ENCODE data around the gene EDAR.

Gene EDAR

DNA sequence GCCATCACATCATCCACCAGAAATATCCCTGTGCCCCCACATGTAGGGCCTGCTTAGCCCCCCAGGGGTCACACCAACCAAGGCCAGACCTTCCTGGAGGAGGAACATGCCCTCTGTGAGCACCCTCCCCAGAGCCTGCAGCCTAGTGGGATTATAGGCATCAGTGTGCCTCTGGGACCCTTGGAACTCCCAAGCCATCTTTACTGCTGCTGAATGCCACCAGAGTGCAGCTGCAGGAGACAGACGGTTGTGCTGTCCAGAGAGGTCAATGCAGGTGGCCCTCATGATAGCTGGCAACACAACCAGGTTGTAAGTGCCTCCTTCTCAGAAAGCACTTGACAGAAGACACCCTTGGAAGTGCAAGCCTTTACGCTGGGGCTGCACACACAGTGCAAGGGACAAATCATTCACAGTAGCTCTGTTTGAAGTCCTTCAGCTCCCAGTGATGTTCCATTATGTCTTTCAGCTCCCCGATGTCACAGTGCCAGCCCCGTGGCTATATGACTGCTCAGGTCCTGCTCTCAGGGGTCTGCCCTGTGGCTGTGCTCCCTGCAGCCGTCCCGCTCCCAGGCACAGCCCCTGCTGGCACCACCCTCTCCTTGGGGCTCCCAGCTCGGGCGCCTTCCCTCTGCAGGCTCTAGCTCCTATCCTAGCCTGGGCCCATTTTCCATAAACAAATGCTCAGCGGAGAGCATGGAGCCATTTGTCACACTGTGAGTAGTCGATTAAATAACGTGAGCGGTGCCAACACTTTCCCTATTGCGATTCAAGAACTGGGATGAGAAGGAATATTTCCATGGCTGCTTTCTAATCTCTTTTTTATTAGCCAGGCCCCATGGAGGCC lies 65.1 kb downstream of the EDAR start:
- no peak for DNase-seq

DNA sequence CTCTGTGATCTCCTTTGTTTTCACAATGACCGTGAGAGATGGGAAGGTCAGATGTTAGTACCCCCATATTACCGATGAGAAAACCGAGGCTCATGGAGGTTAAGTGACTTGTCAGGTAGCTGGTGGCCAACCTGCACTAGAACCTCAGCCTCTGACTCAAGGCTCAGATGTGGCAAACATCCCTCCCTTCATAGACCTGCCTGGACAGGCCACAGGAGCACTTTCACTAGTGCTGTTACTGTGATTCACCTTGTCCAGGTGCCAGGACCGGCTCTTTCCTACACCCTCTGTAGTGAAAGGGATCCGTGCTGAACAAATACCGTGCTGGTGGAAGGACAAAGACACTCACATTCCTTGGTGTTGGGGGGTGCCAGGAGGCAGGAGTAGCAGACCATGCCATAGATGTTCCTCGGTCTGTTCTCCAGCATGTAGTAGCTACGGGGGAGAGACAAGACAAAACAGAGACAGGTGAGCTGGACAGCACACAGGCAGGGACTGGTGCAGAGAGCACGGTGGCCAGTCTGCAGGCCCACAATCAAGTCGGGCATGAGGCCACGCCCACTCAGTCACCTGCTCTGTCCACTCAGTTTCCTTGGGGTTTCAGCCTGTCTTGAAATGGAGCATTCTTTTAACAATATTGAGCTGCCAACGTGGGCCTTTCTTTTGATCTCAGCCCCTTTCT lies 65.9 kb downstream of the EDAR start:
- no peak for DNase-seq

DNA sequence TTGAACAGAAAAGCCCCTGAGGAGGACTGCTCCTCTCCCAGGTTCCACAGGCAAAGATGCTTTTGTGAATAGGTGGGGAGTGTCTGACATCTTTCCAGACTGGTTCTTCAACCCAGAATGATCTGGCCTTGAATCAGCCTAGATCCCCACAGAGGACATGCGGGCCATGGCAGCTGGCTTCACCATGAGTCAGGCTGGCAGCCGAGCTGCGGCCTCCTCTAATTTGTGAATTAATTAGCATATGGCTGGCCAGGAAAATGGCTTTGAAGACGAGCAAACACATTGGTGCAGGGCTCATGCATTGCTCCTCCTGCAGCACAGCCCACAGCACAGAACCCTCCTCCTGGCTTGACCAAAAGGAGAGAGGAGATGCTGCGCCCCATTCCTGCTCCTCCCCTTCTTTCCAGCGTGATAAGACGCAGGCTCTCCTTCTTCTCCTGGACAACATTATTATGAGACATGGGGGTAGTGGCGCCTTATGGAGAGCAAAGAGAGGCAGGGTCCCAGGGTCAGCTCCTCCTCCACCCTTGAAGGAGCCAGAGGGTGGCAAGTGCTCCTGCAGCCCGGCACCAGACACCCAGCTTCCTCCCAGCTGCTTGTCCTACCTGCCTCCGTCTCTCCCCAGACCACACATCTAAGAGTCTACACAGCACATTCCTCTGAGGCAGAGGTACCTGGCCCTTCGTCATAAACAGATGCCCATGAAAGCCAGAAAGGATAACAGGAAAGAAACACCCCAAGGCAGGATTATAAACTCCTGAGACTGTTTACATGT lies 66.7 kb downstream of the EDAR start:
- DNase-seq: peak; percentile 24

DNA sequence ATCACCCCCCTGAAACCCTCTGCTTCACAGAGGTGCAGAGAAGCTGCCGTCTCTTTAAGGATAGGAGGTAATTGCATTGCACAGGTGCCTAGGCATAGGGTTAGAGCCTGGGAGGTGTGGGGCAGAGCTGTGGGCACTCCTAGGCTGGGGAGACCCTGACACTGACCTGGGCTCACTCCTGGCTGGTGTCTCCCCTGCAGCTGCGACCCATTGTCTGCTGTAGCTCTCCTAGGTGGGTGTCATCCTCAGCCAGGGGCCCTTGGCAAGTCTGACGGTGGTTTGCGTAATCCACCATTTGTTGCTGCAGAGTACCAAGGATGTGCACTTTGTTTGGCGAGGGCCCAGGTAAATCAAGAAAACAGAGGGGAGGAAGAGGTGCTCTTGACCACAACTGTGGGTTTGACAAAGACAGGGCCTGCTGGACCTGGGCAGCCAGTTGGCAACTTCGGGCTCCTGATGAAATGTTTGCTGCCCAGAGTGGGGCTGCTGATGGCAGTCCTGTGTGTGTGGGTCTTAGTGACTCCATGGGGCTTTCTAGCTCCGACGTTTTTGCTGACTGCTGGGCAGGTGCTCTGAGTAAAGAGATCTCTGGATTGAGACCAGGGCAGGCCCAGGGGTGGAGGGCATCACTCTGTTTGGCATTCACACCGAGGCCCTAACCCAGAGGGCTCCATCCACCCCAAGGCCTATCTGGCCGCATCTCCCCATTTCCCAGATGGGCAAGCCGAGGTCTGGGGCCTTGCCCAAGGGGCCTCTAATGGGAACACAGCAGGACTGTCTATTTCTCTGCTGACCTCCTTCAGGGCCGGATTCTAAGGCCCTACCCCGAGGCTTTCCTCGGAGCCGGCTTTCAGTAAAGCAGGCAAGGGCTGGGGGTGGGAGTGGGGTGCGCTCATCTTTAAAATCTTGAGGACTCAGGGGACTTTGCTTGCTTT lies 67.7 kb downstream of the EDAR start:
- DNase-seq: no peak

DNA sequence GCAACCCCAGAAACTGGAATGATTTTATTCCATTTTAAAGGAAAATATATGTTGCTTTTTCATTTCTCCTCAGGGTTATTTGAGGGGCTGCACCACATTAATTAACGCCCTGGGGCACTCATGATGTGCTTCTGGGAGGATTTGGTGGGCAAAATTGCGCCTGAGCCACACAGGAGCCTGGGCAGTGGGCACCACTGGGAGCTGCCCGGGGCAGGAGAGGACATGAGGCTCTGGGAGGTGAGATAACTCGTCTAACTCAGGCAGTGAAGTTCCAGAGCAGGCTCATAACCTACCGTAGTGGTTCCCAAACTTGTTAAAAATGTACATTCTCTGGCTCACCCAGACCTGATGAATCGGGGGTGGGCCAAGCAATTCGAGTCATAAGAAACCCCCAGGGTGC lies 68.3 kb downstream of the EDAR start:
- no peak for DNase-seq

DNA sequence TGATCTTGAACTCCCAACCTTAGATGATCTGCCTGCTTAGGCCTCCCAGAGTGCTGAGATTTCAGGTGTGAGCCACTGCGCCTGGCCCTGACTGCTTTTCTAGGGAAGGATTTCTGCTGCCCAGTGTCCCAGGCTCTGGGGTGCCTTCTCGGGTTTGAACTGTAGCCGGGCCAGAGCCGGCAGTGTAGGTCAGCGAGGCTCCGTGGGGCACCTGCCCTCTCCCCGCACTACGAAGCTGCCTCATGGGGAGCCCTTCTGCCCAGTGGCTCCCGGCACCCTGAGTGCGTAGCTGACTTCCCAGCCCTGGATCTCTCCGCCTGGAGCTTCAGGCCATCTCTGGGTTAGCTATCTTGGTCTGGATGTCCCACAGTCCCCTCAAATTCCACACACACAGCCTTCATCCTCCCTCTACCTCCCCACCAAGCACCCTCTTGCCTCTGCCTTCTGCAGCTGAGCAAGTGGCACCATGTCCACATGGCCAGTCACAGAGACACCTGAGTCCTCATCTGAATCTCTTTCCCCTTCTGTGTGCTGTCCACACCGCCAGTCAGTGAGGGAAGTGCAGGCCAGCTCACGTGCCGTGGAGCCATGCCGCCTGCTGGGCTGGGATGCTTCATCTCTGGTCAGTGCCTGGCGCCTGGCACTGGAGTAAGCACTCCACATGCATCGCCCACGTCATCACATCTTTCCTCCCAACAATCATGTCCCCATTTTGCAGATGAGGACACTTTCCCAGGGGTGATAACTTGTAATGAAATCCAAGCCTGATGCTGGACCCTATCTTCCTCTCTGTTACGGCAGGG lies 69.2 kb downstream of the EDAR start:
- no peak for DNase-seq

DNA sequence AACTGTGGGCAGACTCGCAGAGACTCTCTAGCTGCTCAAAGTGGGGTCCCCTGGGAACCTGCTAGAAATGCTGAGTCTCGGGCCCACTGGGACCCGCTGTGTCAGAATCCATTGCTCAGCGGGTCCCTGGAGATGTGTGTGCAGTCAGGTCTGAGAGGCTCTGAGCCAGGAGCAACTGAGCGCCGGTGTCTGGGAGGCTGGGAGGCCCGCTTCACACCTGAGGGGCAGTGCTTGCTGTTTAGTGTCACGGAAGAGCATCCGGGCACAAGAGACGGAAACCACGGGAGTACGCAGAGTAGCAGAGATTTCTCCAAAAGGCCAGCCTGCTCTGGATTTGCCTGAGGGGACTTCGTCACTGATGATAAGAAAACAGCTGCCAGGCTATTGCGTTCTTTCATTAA lies 70.1 kb downstream of the EDAR start:
- DNase-seq: no peak

DNA sequence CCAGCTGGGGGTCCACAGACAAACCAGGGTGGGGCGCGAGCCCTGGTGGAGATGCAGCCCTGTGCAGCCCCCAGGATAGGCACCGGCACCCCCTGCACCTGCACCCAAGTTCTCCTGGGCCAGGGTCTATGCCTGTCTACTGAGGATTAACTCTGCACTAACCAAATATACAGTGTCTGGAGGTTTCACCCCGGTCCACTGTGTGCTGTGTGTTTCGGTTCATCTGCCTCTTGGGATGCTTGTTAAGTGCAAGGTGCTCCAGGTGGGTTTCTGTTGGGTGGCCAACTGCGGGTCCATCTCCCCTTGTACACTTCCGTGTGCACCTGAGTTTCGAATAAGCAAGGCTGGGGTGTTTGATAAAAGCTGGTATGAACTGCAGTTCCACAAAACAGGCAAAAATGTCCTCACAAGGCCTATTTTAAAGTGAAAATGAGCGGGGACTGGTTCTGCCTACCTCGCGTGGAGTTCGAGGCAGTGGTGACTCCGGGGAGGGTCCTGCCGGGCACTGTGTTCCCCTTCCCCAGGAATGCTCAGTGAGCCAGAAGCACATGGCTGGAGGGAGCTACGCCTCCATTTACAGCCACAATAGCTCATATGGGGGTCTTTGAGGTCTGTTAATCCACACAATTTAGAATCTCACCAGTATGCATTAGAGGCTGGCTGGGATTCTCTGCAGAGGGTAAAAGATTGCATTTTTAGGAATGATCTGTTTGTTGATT lies 70.7 kb downstream of the EDAR start:
- no peak for DNase-seq

DNA sequence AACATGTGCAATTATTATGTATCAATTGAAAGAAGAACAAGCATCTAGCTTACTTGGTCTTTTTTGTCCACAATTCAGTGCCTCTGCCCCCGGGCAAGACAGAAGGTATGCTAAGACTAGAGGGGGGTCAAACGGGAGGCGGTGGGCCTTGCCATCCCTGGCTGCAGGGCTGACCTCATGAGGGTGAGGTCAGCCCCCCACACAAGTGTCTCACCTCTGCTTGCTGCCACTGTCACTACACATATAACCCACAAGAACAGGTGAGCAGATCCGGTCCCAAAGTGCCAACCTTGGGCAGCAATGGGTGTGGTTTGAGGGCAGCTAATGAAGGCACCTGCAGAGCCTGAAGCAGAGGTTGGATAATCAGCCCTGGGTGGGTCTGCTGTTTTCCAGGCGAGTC lies 71.5 kb downstream of the EDAR start:
- DNase-seq: no peak

DNA sequence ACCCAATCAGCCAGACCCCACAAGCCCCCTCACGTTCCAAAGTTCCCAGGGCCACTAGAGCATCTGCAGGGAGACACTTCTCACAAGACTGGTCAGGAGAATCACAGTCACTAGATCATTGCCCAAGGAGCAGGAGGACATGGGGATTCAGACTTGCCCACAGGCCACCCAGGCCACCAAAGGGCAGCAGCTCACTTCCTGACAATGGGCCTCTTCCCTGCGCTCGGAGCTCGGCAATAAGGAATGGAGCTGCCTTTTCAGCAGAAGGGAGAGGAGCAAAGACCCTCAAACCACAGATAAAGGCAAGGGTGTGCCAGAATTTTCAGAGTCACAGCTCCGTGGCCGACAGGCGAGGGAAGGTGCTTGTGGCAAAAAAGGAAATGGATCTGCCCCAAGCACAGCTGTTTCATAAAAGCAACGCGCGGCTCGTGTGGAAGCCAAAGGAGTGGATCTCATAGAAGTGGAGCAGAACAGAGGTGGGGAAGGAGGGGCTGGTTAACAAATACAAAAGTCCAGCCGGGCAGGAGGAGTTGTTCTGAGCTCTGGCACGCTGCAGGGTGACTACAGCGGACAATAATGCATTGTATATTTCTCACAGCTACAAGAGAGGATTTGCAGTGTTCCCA lies 72.1 kb downstream of the EDAR start:
- no peak for DNase-seq

DNA sequence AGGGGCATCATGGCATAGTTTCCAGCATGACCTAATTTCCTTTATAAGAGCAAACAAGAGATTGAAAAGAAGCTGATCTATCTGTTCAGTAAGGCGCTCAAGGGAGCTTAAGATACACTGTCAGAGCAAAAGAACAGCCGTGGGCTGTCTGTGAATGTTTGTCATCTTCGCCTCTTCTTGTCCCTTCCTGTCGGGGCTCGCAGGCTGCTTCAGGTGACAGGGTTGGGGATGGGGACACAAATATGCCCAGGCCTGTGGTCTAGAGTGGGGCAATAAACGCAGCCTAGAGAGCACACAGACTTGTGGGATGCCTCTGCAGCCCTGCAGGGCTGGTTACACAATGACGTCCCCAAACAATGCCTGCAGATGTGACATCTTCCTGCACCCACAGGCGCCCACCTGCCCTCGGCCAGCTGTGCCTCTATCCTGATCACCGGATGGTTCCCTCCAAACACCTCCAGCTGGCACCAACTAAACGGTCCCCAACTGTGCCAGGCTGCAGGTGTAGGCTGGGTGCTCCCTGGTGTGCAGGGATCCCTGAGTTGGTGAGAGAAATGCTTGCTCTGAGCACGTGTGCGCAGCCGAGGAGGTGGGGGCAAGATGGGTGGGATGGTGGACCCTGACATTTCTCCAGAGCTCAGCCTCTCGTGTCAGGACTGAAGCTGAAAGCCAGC lies 72.8 kb downstream of the EDAR start:
- DNase-seq: no peak

DNA sequence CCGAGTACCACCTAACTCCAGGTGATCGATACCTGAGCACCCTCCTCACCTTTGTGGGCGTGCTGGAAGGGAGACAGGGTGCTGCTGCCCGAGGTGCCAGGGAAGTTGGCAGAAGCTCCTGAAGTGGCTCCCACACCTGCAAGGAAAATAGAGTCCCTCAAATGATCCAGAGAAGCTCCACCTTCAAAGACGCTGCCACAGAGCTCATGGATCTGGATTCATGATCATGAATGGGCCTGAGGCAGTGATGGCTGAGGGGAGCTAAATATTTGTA lies 76.5 kb downstream of the EDAR start:
- no peak for DNase-seq

DNA sequence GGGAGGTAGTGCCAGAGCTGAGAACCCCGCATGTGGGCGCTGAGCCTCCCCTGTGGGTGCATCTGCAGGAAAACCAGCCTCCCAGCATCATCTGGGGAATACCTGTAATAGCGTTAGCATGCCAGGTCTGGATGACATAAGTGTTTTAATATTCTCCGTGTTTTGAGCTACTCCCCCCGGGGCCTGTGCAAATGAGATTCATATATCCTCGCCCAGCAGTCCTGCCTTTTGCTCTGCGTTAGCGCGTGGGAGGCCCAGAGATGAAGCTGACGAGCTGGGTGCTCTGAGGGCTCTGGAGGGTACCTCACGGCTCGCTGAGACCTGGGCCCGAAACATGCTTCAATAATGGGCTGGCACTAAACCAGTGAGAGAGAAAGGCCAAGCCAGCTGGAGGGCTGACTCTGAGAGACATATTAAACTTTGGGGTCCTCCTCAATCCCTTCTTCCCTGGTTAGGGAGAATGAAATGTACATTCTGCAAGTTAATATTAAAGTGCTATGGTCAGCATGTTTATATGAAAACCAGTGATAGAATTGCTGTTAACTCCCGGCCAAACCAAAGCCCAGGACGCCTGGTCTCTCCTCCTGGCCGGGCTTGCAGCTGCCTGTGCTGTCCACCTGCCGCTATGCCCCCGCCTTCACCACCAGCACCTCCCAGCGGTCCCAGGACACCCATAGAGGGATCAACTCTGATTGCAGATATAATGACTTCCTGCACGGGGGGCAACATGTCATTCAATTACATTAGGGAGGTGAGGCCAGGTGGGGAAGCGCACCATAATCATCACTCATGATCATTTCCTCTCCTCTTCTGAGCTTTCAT lies 77.0 kb downstream of the EDAR start:
- DNase-seq: no peak

DNA sequence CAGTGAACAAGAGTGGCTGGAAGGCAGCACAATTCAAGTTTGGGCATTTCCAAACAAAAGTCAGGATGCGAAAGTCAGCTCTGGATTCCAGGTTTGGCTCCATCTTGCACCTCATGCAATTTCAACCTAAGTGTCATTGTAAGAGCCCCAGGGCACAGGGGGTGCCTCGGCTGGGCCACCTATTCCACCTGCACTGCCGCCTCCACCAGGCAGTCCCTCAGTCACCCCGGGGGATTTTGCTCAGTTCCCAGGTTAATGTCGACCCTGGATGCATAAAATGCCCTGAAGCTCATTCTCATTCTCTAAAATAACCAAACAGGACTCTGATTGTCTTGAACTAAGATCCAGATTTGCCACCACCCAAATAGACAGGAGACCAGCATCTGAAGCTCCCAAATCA lies 77.6 kb downstream of the EDAR start:
- DNase-seq: no peak

DNA sequence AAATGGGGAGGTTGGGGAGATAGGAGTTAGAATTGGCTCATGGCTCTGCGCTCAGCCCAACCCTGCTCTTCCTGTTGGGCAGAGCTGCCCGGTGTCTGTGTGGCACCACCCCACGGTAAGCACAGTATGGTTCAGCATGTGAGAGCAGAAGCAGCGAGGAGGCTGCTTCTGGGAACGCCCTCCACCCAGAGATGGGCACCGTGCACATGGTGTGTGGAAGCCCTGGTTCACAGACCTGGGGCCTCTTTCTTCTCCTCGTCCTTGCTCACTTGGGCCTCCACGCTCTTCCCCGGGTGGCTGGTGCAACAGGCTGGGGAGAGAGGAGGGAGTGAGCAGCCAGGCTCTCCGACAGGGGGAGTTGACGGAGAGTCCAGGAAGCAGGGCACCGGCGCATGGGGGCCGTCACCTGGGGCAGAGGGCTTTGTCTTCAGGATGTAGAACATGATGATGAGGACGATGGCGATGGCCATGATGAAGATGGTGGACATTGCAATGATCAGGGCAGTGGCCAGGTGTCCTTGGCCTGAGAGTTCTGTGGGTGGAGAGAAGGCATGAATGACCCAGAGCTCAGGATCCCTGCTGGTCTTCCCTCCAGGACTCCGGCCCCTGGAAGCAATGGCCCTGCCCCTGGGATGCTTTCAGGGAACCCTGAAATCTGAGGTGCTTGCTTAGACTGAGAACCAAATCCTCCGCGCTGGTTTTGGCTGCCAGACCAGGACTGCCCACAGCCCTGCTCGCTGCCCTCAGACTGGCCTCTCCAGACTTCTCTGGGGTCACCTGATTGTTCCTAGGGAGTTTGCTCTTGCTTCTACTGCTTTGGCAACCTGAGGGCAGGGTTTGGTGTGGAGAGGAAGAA lies 78.3 kb downstream of the EDAR start:
- DNase-seq: no peak

DNA sequence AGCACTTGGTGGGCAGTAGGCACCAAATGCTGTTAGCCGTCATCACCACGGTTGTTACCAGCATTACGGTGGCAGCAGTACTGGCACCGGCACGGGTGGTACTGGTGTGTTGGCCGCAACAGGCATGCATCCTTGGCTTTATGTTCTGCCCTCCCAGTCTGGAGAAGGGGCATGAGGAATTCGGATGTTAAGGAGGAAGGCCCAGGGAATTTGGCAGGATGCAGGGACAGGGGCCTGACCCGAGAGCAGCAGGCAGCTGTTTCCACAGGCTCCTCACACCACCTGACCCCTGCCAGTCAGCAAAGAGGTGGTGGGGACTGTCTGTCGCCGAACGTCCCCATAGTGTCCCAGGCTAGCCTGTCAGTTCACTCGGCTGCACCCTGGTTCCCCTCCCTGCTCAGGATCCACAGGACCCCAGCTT lies 79.0 kb downstream of the EDAR start:
- no peak for DNase-seq

DNA sequence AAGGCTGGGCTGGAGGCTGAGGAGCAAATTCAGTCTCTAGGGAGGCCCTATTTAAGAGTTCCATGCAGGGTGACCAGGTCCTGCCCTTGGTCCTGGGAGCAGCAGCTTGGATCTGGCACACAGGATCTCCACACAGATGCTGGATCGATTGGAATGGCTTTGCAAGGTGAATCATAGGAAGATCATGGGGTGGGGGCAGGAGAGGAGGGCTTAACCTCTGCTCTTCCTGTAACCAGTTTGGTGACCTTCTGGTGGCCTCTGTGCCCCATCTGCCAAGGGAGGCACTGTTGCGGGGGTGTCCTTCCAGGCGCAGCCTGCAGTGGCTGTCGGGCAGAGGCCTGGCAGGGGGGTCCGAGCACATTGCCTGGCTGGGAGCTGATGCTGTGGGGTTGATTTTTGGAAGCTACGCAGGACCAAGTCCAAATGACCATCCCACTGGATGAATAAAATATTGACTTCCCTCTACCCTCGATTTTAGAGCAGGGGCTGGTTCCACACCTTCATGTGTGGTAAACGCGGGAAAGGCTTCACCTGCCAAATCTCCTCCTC lies 79.7 kb downstream of the EDAR start:
- DNase-seq: no peak

DNA sequence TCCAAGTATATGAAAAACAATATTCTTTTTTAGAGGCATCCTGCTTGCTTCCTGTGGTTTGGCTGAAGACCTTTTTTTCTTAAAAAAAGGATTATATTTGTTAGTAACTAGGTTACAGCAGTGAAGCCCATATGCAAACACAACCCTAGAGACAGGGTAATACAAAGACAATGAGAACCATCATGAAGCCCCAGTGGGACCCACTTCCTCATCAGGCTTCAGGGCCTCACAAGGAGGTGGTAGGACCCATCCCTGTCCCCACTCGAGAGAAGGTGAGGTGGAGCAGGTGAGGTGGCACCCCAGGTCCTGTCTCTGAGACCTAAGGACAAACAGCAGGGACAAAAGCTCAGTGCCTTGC lies 80.3 kb downstream of the EDAR start:
- no peak for DNase-seq

Measured in fibroblast of skin of back (primary cell).